Measurements from ENCODE around the gene POLR1B. TPM values are rescaled to one million over a fixed set of nuclear protein-coding genes. Genes with fewer than 3 reads are reported as not detected.

The POLR1B gene, protein sequence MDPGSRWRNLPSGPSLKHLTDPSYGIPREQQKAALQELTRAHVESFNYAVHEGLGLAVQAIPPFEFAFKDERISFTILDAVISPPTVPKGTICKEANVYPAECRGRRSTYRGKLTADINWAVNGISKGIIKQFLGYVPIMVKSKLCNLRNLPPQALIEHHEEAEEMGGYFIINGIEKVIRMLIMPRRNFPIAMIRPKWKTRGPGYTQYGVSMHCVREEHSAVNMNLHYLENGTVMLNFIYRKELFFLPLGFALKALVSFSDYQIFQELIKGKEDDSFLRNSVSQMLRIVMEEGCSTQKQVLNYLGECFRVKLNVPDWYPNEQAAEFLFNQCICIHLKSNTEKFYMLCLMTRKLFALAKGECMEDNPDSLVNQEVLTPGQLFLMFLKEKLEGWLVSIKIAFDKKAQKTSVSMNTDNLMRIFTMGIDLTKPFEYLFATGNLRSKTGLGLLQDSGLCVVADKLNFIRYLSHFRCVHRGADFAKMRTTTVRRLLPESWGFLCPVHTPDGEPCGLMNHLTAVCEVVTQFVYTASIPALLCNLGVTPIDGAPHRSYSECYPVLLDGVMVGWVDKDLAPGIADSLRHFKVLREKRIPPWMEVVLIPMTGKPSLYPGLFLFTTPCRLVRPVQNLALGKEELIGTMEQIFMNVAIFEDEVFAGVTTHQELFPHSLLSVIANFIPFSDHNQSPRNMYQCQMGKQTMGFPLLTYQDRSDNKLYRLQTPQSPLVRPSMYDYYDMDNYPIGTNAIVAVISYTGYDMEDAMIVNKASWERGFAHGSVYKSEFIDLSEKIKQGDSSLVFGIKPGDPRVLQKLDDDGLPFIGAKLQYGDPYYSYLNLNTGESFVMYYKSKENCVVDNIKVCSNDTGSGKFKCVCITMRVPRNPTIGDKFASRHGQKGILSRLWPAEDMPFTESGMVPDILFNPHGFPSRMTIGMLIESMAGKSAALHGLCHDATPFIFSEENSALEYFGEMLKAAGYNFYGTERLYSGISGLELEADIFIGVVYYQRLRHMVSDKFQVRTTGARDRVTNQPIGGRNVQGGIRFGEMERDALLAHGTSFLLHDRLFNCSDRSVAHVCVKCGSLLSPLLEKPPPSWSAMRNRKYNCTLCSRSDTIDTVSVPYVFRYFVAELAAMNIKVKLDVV
- total RNA-seq, result 10 to 100 TPM; 12.2 to 22.8 (median 19.4) TPM
- polyA plus RNA-seq, result 10 to 100 TPM in 2 of 3 donors, 1 to 10 TPM in 1; 6.5 to 13.2 (median 12.9) TPM
- long read RNA-seq, donor 1, full-length matches to known transcripts, result 10 of 14 reads
- long read RNA-seq, donor 1, partial matches to known transcripts, result 4 of 14 reads
- long read RNA-seq, donor 1, other reads (novel, unspliced or antisense), result 0 of 14 reads
- long read RNA-seq, donor 2, full-length matches to known transcripts, result 34 of 42 reads
- long read RNA-seq, donor 2, partial matches to known transcripts, result 2 of 42 reads
- long read RNA-seq, donor 2, other reads (novel, unspliced or antisense), result 6 of 42 reads

DNA sequence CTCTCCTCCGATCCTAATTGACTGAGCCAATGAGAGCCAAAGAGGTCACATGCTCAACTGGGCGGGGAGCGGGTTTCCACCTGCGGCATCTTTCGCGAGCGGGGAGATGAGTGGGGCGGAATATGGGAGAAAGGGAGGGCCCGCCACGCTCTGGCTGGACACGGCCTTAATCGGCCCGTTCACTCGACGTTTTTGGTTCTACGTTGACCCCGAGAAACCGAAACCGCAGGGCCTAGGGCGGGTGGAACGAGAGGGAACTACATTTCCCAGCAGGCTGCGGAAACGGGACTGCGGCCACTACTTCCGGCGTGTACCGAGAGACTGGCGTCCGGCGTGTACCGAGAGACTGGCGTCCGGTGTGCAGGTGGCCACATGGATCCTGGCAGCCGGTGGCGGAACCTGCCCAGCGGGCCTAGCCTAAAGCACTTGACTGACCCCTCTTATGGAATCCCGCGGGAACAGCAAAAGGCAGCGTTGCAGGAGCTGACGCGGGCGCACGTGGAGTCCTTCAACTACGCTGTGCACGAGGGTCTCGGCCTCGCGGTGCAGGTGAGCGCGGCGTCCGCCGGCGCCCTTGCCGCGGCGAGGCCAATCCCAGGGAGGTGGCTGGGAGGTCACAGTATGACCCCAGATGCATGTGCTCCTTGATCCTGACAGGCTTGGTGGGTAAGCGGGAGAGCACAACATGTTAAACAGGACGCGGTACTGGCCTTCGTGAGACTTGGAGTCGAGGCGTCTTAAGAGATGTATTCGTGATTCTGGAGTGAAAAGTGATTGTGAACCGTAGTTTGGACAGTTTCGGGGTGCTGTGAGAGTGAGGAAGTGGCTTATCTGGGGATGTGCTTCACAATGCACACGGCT, at the start of gene POLR1B:
POLR1B (plus strand) TSS at position 343 of the 861 bp plus-strand sequence; CDS start at position 373, 30 bp downstream.
- Histone ChIP-seq H3K4me1 (peaks cover 20% of the 10 kb centered on the region), H3K36me3 (ENCODE audit: insufficient read depth in 1 of 2, low read depth in 1 of 2) (peaks cover 3 to 27% of the 10 kb centered on the region in 2 donors), H3K9me3 (no peaks in the 10 kb centered on the region), H3K27ac (peak within 1 kb of the TSS; percentile 83), H3K27me3 (ENCODE audit: insufficient read depth in 3 of 3, low read length in 2 of 3) (no peaks in the 10 kb centered on the region), H3K4me3 (peak within 1 kb of the TSS; percentile 90)
- 0 to 1% (median 1%) methylated on average over 67 of the region's 67 CpGs for WGBS, 3 donors
- DNase-seq (peak; percentile 86 to 94), ATAC-seq (peak; percentile 96 to 99 (median 97))
- intact Hi-C loops (cut with DNase I), result loop anchor here (5.0 to 10.0 kb wide), 3 partner anchors 40 to 60 kb away; partner anchors contain the start of genes TTL (in 2 of the 2) and CHCHD5 (in 1 of the 2)
- TF ChIP-seq, protein P1, sequence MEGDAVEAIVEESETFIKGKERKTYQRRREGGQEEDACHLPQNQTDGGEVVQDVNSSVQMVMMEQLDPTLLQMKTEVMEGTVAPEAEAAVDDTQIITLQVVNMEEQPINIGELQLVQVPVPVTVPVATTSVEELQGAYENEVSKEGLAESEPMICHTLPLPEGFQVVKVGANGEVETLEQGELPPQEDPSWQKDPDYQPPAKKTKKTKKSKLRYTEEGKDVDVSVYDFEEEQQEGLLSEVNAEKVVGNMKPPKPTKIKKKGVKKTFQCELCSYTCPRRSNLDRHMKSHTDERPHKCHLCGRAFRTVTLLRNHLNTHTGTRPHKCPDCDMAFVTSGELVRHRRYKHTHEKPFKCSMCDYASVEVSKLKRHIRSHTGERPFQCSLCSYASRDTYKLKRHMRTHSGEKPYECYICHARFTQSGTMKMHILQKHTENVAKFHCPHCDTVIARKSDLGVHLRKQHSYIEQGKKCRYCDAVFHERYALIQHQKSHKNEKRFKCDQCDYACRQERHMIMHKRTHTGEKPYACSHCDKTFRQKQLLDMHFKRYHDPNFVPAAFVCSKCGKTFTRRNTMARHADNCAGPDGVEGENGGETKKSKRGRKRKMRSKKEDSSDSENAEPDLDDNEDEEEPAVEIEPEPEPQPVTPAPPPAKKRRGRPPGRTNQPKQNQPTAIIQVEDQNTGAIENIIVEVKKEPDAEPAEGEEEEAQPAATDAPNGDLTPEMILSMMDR (IDR thresholded peaks at IDR 0.05), result no peak

DNA sequence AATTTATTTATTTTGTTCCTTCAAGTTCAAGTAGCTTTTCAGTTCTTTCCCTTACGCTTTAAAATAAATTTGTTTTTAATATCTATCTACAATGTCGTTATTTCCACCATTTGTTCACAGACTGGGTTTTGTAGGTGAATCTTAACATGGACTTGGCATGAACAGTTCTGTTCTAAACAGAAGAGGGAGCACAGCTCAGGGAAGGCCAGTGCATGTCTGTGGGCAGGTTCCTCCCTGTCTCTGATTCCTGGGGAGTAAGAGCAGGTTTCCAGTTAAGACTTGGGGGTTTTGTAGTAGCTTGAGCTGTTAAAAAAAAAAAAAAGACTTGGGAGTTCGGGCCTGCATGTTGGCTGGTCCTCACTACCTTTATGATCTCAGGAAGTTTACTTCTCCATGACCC, 49.2 kb upstream of the POLR1B start:
- intact Hi-C loops (cut with DNase I), result no loop called here
- DNase-seq, result no peak
- Histone ChIP-seq H3K4me3 (no peak overlapping the region), H3K4me1 (peaks cover 8% of the 10 kb centered on the region), H3K27me3 (ENCODE audit: insufficient read depth in 3 of 3, low read length in 2 of 3) (no peaks in the 10 kb centered on the region), H3K27ac (no peak overlapping the region), H3K36me3 (ENCODE audit: insufficient read depth in 1 of 2, low read depth in 1 of 2) (peaks cover 0 to 18% of the 10 kb centered on the region in 2 donors), H3K9me3 (no peaks in the 10 kb centered on the region)
- 74 to 83% (median 83%) methylated on average over 3 of the region's 3 CpGs for WGBS, 3 donors
- ATAC-seq, result no peak
- TF ChIP-seq, protein P1 (IDR thresholded peaks at IDR 0.05), result no peak

DNA sequence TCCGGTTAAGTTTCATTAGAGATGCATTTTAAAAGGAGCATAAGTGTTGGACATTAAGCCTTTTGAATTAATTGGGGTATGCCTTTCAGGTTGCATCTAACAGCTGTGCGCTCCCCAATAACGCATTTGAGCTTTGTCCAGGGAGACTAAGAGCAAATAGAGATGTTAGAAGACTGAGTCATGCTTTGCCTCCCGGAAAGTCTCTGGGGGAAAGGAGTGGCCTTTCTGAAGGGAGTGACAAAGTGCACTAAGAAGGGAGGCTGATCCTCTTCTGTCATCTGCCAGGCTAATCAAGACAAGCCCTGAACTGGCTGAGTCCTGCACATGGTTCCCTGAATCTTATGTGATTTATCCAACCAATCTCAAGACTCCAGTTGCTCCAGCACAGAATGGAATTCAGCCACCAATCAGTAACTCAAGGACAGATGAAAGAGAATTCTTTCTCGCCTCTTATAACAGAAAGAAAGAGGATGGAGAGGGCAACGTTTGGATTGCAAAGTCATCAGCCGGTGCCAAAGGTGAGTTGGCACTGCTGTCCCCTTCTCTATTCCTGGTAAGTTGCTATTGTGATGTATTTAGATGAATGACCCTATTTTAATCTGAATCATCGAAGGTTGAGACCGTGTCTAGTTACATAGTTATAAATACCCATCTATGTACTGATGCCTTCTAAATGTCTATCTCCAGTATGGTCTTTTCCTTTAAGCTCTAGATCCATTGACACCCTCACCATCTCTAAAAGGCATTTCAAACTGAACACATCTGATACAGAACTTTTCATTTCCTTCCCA, 48.2 kb upstream of the POLR1B start:
- no peak overlapping the region for H3K4me3 ChIP-seq
- peak overlapping the region; percentile 56 for H3K27ac ChIP-seq
- DNase-seq (no peak), ATAC-seq (peak; percentile 87 to 95 (median 89))
- peaks cover 0 to 21% of the 10 kb centered on the region in 2 donors for H3K36me3 ChIP-seq (ENCODE audit: insufficient read depth in 1 of 2, low read depth in 1 of 2)
- H3K9me3 ChIP-seq, result no peaks in the 10 kb centered on the region
- peaks cover 8% of the 10 kb centered on the region for H3K4me1 ChIP-seq
- H3K27me3 ChIP-seq (ENCODE audit: insufficient read depth in 3 of 3, low read length in 2 of 3), result no peaks in the 10 kb centered on the region
- TF ChIP-seq, protein P1 (IDR thresholded peaks at IDR 0.05), result no peak
- WGBS, 3 donors, result 55 to 64% (median 56%) methylated on average over 9 of the region's 9 CpGs
- intact Hi-C loops (cut with DNase I), result no loop called here

All from psoas muscle (tissue), 8 donors.